GM23338 (cell line): ENCODE results near the gene ATPAF1. TPM values are rescaled to one million over a fixed set of nuclear protein-coding genes. Genes with fewer than 3 reads are reported as not detected.

ENCODE experiments used
- ATAC-seq: fragments of 200-7000 bp; cut with Tn5 transposase; 3 replicates; pipeline ENCODE4 v1.9.1; 2020
- DNase-seq: peaks from one replicate; pipeline ENCODE4 v3.0.0-alpha.2; 2015; ENCODE audit warnings: low spot score
- H2AFZ ChIP-seq: fragments of 200-600 bp; sonication (generic); 2 replicates; pipeline ENCODE4 v1.8.0; 2016; ENCODE audit warnings: antibody characterized with exemption, mild to moderate bottlenecking, moderate library complexity
- H3F3A ChIP-seq: fragments of 200-600 bp; sonication (generic); replicated peaks from 2 replicates; pipeline ENCODE4 v1.8.0; 2017; ENCODE audit warnings: antibody characterized with exemption, mixed run types, low read depth
- H3K27ac ChIP-seq: fragments of 200-600 bp; sonication (generic); 2 replicates; pipeline ENCODE4 v1.6.1; 2016; ENCODE audit warnings: low read depth
- H3K27me3 ChIP-seq: fragments of 200-600 bp; sonication (generic); 2 replicates; pipeline ENCODE4 v1.8.0; 2016; ENCODE audit warnings: mild to moderate bottlenecking, mixed run types, moderate library complexity; ENCODE audit not compliant: insufficient read depth
- H3K36me3 ChIP-seq: fragments of 200-600 bp; sonication (generic); 2 replicates; pipeline ENCODE4 v1.8.0; 2016; ENCODE audit warnings: mild to moderate bottlenecking; ENCODE audit not compliant: insufficient read depth
- H3K4me1 ChIP-seq: fragments of 200-600 bp; sonication (generic); 2 replicates; pipeline ENCODE4 v1.8.0; 2016; ENCODE audit warnings: mild to moderate bottlenecking, moderate library complexity; ENCODE audit not compliant: insufficient read depth
- H3K4me2 ChIP-seq: fragments of 200-600 bp; sonication (generic); 2 replicates; pipeline ENCODE4 v1.7.1; 2017; ENCODE audit warnings: mixed run types
- H3K4me3 ChIP-seq: fragments of 200-600 bp; sonication (generic); 2 replicates; pipeline ENCODE4 v1.6.1; 2016; ENCODE audit warnings: mixed run types
- H3K79me2 ChIP-seq: fragments of 200-600 bp; sonication (generic); replicated peaks from 2 replicates; pipeline ENCODE4 v1.8.0; 2017; ENCODE audit warnings: mild to moderate bottlenecking; ENCODE audit not compliant: insufficient read depth
- H3K9me2 ChIP-seq: fragments of 200-600 bp; sonication (generic); 2 replicates; pipeline ENCODE4 v1.8.0; 2017; ENCODE audit not compliant: insufficient read depth
- H4K20me1 ChIP-seq: fragments of 200-600 bp; sonication (generic); replicated peaks from 2 replicates; pipeline ENCODE4 v1.8.0; 2017; ENCODE audit warnings: mild to moderate bottlenecking; ENCODE audit not compliant: insufficient read depth
- H3K27ac Mint-ChIP-seq: 2 replicates; pipeline ENCODE4 v1.8.0; 2020; ENCODE audit warnings: inconsistent platforms, mild to moderate bottlenecking, moderate library complexity, mixed read lengths
- H3K27me3 Mint-ChIP-seq: 3 replicates; pipeline ENCODE4 v1.8.0; 2022; ENCODE audit warnings: low read depth, mild to moderate bottlenecking, moderate library complexity, mixed read lengths, inconsistent platforms; ENCODE audit not compliant: insufficient read depth, poor library complexity
- H3K36me3 Mint-ChIP-seq: 3 replicates; pipeline ENCODE4 v1.8.0; 2021; ENCODE audit warnings: low read depth, mild to moderate bottlenecking, inconsistent platforms, moderate library complexity, mixed read lengths
- H3K4me1 Mint-ChIP-seq: 3 replicates; pipeline ENCODE4 v1.8.0; 2020; ENCODE audit warnings: mild to moderate bottlenecking, inconsistent platforms, mixed read lengths
- H3K4me3 Mint-ChIP-seq: 3 replicates; pipeline ENCODE4 v1.8.0; 2021; ENCODE audit warnings: moderate library complexity, mild to moderate bottlenecking, inconsistent platforms, mixed read lengths
- H3K9me3 Mint-ChIP-seq: 3 replicates; pipeline ENCODE4 v1.8.0; 2020; ENCODE audit warnings: moderate library complexity, mild to moderate bottlenecking, inconsistent platforms, mixed read lengths
- CREB1 ChIP-seq: fragments of 250-450 bp; sonication (Bioruptor Pico); IDR thresholded peaks from 2 replicates; pipeline ENCODE4 v1.5.0; 2020; ENCODE audit warnings: low read depth, mild to moderate bottlenecking, moderate library complexity
- CTCF ChIP-seq, 2 experiments: fragments of 200-600 bp in 1 of 2; sonication (generic) in 1 of 2; conservative IDR thresholded peaks; 2 replicates each; pipeline versions ENCODE4 v1.5.1 to v1.6.1; 2016 to 2017; ENCODE audit warnings: antibody characterized with exemption in 2 of 2, low read depth in 2 of 2, mild to moderate bottlenecking in 2 of 2, moderate library complexity in 1 of 2
- ETS1 ChIP-seq: IDR thresholded peaks from 2 replicates; pipeline ENCODE4 v1.6.1; 2016; ENCODE audit warnings: antibody characterized with exemption
- EZH2 ChIP-seq: fragments of 200-600 bp; sonication (generic); IDR thresholded peaks from one replicate; pipeline ENCODE4 v1.8.0; 2017; ENCODE audit warnings: antibody characterized with exemption, mild to moderate bottlenecking, low read depth; ENCODE audit not compliant: unreplicated experiment
- EZH2phosphoT487 ChIP-seq: fragments of 200-600 bp; sonication (generic); IDR thresholded peaks from one replicate; pipeline ENCODE4 v1.8.1; 2018; ENCODE audit warnings: antibody characterized with exemption; ENCODE audit not compliant: unreplicated experiment
- JUNB ChIP-seq: IDR thresholded peaks from one replicate; pipeline ENCODE4 v1.6.1; 2016; ENCODE audit warnings: antibody characterized with exemption; ENCODE audit not compliant: unreplicated experiment
- NANOG ChIP-seq: IDR thresholded peaks from 2 replicates; pipeline ENCODE4 v1.6.1; 2016; ENCODE audit warnings: antibody characterized with exemption, borderline replicate concordance
- POLR2AphosphoS5 ChIP-seq: IDR thresholded peaks from 2 replicates; pipeline ENCODE4 v1.6.1; 2016; ENCODE audit warnings: antibody characterized with exemption, low read depth
- REST ChIP-seq: IDR thresholded peaks from one replicate; pipeline ENCODE4 v1.6.1; 2018; ENCODE audit warnings: antibody characterized with exemption; ENCODE audit not compliant: unreplicated experiment
- STAT1 ChIP-seq: IDR thresholded peaks from one replicate; pipeline ENCODE4 v1.6.1; 2016; ENCODE audit warnings: antibody characterized with exemption; ENCODE audit not compliant: unreplicated experiment
- ZNF114 ChIP-seq: fragments of 250-450 bp; sonication (Bioruptor Pico); IDR thresholded peaks from 2 replicates; pipeline ENCODE4 v1.5.0; 2020; ENCODE audit warnings: mild to moderate bottlenecking, moderate library complexity
- ZNF331 ChIP-seq: fragments of 250-450 bp; sonication (Bioruptor Pico); IDR thresholded peaks from 2 replicates; pipeline ENCODE4 v1.5.0; 2020; ENCODE audit warnings: low read depth, mild to moderate bottlenecking, moderate library complexity
- ZNF462 ChIP-seq: fragments of 250-450 bp; sonication (Bioruptor Pico); IDR thresholded peaks from 2 replicates; pipeline ENCODE4 v1.5.0; 2020; ENCODE audit warnings: mild to moderate bottlenecking, moderate library complexity
- polyA plus RNA-seq: library from polyadenylated mRNA; unstranded; fragments of >200 nt; fragmentation: Nextera tagmentation; extraction: Ambion mirVana; gene quantifications from 2 replicates; pipeline ENCODE4 v1.2.1, GENCODE V29; 2016
- total RNA-seq: library from RNA; depleted of rRNA; stranded (reverse); fragments of >200 nt; shearing (Covaris generic); gene quantifications from 2 replicates; pipeline ENCODE4 v1.2.3, GENCODE V29; 2014

ATPAF1 gene
- total and polyA plus RNA-seq, 2 experiments from 2014 or later = 41.2 to 67.6 TPM

- DNase-seq = no peak
- H3K4me1 Mint-ChIP-seq = no peaks in the 10 kb centered on the region
- TF ChIP-seq ZNF462 (CRISPR knock-in tag) = no peak
- no peak for TF ChIP-seq ZNF114 (CRISPR knock-in tag)
- no peak for TF ChIP-seq CREB1 (CRISPR knock-in tag)
- no peak for TF ChIP-seq ZNF331
- TF ChIP-seq EZH2 = no peak
- TF ChIP-seq NANOG = no peak
- no peak for TF ChIP-seq EZH2phosphoT487
- TF ChIP-seq REST = no peak
- TF ChIP-seq ETS1 = no peak
- no peak for TF ChIP-seq JUNB
- no peak for TF ChIP-seq POLR2AphosphoS5
- TF ChIP-seq CTCF (conservative IDR thresholded peaks at IDR 0.05; ENCODE audit: low read depth in 2 of 2) = no peak
- no peak for TF ChIP-seq STAT1
- H3K27me3 ChIP-seq = no peaks in the 10 kb centered on the region
- no peaks in the 10 kb centered on the region for H3K27me3 Mint-ChIP-seq
- H3K9me3 Mint-ChIP-seq = no peaks in the 10 kb centered on the region
- no peak for ATAC-seq
- peaks cover 15% of the 10 kb centered on the region; the same call in 2 of the 3 replicates for H3K36me3 Mint-ChIP-seq
- H3K9me2 ChIP-seq = no peaks in the 10 kb centered on the region
- H3K4me2 ChIP-seq = no peak overlapping the region
- no peak overlapping the region for H3K4me3 ChIP-seq
- H3K79me2 ChIP-seq = no peaks in the 10 kb centered on the region
- H3K4me3 Mint-ChIP-seq = no peak overlapping the region
- H4K20me1 ChIP-seq = no peaks in the 10 kb centered on the region; the same call in 1 of the 2 replicates
- H3K4me1 ChIP-seq = no peaks in the 10 kb centered on the region
- H2AFZ ChIP-seq = no peak overlapping the region
- no peak overlapping the region for H3K27ac ChIP-seq
- no peak overlapping the region for H3K27ac Mint-ChIP-seq
- H3K36me3 ChIP-seq = peaks cover 4% of the 10 kb centered on the region; the same call in 1 of the 2 replicates
- no peaks in the 10 kb centered on the region for H3F3A ChIP-seq
These were observed 24.8 kb downstream of the ATPAF1 start for GRCh38 chr1:46643368-46643775.
